DMS153 treated with DMSO at 0.1 percent for 48 hours (cell line): ENCODE measurements around the gene BBX.

ENCODE experiments used
- DNase-seq: peaks from one replicate; lab custom pipeline; 2025; ENCODE audit not compliant: unreplicated experiment; lab: John Stamatoyannopoulos, UW

The BBX gene

DNA sequence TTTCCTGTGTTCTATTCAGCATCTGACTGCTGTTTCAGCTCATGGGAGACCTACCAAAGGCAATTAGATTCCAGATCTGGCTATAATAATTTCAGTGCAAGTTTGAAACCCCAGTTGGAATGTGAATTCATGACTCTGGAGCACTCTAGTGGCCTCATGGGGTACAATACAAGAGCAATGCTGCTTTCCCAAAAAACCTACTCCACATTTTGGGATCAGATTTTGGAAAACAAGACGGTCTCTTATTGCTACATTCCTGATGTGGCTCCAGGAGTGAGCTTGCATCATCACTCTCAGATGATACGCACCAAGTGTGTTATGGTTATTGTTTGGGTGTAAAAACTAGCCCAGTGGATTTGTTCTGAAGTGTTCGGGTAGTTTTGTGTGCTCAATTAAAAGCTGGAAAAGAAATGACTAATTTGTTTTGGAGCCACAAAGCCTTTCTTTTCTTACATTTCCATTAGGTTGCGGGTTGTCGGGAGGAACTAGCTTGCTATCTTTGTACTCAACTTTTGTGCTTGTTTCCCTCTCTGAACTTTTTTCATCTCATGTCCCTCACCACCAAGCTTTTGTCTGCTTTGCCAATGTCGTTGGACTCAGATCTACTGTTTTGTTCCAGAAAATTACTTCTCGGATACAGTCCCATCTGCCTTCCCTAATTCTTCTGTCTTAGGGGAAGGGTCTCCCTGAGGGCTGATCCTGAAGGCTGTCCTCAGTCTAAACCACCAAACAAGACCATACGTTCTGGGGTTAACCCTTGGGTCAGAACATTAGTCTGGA is 272.1 kb downstream of the BBX start:
- no peak for DNase-seq

DNA sequence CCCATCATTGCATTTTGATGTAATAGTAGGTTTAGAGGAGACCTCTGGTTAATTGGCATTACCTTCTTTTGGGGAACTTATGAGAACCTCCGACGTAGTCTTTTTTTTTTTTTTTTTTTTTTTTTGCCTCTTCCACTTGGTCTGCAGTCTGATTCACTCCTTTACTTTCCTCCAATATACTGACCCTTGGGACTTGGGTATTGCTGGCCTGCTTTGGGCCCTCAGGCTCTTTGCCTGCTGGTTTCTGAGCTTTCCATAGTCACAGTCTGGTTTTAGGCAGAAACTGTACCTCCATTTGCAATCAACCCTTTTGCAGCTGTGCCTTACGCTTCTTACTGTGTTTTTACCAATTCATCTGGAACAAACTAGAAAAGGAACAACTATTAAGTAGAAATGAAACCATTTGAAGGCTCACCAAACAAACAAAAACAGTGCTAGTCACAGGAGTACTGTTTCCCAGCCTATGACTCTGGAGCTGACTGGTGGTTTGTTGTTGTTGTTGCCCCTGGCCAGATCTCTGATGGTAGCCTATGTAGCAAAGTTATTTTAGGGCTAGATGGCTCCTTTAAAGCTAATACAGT is 272.8 kb downstream of the BBX start:
- no peak for DNase-seq

- no peak for DNase-seq
Measured at GRCh38 chr3:107796791-107797190, 274.0 kb downstream of the BBX start.

DNA sequence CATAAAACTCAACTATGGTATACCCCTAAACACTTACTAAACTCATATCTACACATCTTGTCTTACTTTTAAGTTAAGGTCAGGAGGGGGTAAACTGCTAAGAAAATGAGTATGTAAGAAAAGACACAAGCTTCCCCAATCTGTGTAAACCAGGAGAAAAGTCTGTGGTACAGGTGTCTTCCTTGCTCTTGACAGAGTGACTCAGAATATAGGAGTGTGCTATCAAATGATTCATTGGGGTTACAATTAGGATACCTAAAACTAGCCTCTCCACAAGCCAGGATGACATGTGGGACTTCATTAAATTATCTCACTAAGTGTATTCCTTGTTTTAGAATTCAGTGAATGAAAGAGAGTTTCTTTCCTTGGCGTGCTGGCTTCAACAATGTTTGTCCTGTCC is 274.8 kb downstream of the BBX start:
- DNase-seq, result no peak

DNA sequence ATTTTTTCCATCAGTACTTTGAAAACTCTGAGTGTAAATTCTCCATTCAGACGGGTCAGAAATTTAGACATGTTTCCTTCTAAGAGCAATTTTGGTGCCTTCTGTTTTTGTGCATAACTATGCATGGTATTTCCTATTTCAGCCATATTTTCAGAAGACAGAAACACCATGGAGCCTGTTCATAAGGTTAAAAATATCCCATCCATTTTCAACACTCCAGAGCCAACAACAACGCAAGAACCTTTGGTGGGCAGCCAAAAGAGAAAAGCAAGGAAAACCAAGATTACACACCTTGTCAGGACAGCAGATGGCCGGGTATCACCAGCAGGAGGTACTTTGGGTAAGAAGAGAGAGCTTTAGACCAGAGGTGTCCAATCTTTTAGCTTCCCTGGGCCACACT is 275.6 kb downstream of the BBX start:
- DNase-seq, result no peak

GRCh38 chr3:107800710-107801109 is 277.9 kb downstream of the BBX start:
- no peak for DNase-seq

GRCh38 chr3:107803170-107803569 is 280.4 kb downstream of the BBX start:
- DNase-seq, result no peak

DNA sequence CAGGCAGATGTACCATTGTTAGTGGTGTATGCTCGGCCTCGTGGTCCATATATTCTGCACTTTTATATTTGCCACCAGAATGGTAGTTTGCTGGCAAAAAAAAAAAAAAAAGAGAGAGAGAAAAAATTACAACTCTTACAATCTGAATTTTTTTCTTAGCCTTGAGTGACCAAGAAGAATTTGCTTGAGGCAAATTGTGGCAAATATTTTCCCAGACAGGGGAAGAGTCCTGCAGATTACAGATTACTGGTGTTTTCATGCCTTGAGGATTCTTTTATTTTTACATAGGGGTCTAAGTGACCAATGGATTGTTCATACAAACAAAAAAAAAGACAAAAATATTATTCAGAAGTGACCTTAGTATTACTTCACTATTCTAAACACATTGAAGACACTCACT is 283.3 kb downstream of the BBX start:
- no peak for DNase-seq

DNA sequence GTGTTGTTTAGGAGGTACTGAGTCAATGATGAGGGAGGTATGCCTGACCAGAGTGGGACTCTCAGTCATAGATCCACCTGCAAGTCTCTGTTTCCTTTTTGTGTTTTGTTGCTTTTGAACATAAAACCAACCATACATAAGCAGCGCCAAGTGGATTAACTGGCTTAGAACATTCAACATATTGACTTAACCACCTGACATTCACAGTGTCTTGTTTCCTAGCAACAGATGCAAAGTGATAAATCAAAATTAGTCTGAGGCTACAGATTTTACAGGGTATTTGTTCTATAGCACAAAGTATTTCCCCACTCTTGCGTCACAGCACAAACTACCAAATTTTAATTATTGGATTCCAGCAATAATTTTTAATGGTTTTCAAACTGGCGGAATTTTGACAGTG is 283.8 kb downstream of the BBX start:
- DNase-seq, result peak; percentile 38

DNA sequence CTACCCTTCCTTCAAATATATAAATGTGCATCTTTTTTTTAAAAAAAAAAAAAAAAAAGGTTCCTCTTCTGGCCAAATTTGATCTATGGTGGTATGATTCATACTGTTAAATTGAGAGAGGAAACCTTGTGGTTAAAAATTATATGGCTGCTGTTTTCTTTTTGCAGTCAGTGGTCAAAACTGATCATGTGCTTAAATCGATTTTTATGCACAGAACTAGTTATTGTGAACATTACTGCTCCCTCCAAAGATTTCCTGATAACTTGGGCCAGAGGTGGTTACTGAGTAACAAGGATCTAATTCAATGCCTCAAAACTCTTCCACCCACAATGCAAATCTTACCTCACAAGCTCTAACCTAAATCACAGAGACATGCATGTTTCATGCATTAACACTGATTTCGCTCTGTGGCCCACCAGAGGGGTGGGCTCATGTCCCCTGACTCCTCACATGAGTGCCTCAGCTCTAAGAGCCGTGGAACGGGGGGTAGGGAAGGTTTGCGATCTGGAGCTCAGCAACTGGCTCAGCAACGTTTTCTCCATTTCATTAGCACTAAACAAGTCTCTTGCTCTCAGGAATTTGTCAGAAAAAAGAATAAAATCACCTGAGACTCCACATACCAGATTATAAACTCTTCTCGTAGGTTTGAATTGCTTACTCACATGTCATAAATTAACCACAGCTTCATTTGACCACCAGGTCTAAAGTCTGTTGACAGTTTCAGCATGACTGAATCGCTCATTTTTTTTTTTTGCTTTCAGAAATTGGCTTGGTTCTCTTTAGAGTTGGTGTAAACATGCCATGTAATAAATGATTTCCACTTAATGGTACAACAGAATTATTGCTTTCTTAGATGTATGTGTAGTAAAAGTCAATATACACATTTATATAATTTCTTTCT is 287.7 kb downstream of the BBX start:
- DNase-seq, result no peak

GRCh38 chr3:107813026-107813425 is 290.3 kb downstream of the BBX start:
- DNase-seq, result no peak

GRCh38 chr3:107816107-107816506 is 293.3 kb downstream of the BBX start:
- DNase-seq, result no peak

GRCh38 chr3:107817076-107817475 is 294.3 kb downstream of the BBX start:
- DNase-seq, result no peak

DNA sequence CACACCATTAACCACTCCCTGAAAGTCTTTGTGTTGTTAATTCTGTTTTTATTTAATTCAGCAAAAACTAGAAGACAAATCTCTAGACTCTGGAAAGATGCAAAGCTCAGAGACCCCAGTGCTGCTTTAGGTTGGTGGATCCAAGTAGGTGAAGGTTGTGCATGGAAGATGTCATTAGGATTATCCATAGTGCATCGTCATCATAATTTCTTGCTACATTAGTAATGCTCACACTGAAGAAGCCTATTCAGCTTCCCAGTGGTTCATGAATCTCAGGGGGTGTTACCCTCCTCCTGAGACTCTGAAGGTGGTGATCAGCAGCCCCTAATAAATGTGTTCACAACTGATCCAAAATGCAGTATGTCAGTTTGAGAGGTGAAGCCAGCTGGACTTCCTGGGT is 295.3 kb downstream of the BBX start:
- no peak for DNase-seq

GRCh38 chr3:107819656-107820055 is 296.9 kb downstream of the BBX start:
- no peak for DNase-seq

DNA sequence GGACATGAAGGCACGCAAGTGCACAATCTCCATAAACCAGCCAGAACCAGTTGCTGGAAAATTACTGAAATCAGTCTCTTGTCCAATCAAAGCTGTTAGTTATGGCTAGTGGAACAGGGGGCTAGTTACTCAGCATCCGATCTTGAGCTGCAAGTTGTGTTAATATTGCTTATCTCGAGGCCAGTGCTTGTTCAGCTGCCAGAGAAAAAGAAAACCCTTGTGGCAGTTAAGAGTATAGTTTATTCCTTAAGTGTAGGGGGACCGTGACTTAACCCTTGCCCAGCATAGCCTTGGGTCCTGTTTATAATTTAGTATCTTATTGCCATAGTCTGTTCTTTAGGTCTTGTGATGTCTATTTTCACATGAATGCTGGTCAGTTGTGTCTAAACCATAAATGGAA is 299.5 kb downstream of the BBX start:
- DNase-seq, result no peak

DNA sequence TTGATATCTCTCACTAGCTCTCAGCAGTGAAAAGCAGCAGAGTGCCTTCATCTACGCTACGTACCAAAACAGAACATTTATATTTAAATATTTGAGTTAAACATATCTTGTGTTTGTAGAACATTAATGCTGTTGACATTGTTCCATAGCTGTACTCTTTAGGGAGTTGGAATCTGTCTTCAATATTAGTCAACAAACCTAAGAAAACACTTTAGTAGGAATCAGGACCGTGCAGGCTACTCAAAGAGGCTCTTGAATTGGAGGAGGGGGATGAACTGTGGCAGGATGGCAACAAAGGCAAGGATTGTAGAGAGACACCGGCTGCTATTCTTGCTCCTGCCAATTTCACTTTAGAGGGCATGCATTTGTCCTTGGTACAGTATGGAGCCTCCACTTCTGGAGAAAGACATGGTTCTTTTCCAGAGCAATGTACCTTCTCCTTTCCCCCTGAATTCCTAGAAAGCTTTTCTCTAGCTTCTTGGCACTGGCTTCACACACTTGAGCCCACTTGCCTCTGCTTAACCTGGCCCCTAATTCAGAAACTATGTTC is 302.1 kb downstream of the BBX start:
- no peak for DNase-seq

GRCh38 chr3:107825556-107825955 is 302.8 kb downstream of the BBX start:
- no peak for DNase-seq

- no peak for DNase-seq
Measured at GRCh38 chr3:107826727-107827126, 304.0 kb downstream of the BBX start.

- DNase-seq, result no peak
Measured at GRCh38 chr3:107829185-107829584, 306.4 kb downstream of the BBX start.

DNA sequence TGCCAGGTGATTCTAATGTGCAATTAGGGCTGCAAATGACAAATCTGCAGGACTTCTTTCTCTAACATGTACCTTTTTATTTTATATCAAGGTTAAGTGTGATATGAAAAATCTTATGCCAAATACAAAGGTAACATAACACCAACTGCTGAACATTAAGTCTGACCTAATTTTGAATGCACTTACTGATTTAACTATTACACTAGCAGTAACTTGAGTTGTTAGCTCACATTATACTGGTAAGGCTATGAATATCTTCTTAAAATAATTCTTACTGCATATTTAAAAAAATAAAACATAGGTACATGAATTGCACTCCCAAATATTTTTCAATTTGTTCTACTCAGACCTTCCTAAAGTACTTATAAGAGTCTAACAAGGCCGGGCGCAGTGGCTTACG is 308.8 kb downstream of the BBX start:
- DNase-seq, result no peak

DNA sequence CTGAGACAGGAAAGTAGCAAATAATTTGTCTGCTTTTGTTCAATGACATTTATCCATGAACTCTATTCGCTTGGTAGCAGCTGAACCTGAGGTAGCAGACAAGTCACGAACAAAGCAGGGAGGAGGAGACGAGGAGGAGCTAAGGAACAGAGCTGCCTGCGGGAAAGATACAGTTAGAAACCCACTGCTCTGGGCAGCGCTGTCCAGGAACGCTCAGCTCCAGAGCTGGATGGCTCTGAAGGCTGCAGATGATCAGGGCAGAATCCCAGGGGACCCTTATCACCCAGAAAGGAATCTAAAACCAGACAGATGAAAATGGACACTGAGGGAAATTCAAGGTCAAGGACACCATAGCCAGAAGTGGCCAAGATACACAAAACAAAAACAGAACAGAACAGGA is 310.3 kb downstream of the BBX start:
- no peak for DNase-seq
